Endodermal cell (in vitro differentiated cells): ENCODE measurements around the gene CDK2AP2. TPM values are rescaled to one million over a fixed set of nuclear protein-coding genes. Genes with fewer than 3 reads are reported as not detected.
A peak's percentile ranks its signal among the peaks of the same experiment; 100 is the strongest.

Experiments
- DNase-seq: peaks from one replicate; pipeline ENCODE4 v3.0.0-alpha.2; 2017
- H3K27ac ChIP-seq: 2 replicates; pipeline ENCODE4 v1.5.1; 2013; ENCODE audit warnings: mild to moderate bottlenecking, low read depth, low read length, moderate library complexity
- H3K27me3 ChIP-seq: 2 replicates; pipeline ENCODE4 v1.6.1; 2013; ENCODE audit warnings: mild to moderate bottlenecking, low read length, moderate library complexity; ENCODE audit not compliant: insufficient read depth, control insufficient read depth, poor library complexity, severe bottlenecking
- H3K36me3 ChIP-seq: 2 replicates; pipeline ENCODE4 v1.7.0; 2013; ENCODE audit warnings: mild to moderate bottlenecking, low read length, moderate library complexity; ENCODE audit not compliant: control insufficient read depth, insufficient read depth
- H3K4me1 ChIP-seq: one replicate; pipeline ENCODE4 v1.7.0; 2013; ENCODE audit warnings: low read length; ENCODE audit not compliant: control insufficient read depth, insufficient read depth
- H3K4me3 ChIP-seq: 2 replicates; pipeline ENCODE4 v1.5.1; 2013; ENCODE audit warnings: mild to moderate bottlenecking, low read length, moderate library complexity
- H3K9ac ChIP-seq: 2 replicates; pipeline ENCODE4 v1.6.1; 2013; ENCODE audit warnings: mild to moderate bottlenecking, low read length, moderate library complexity; ENCODE audit not compliant: poor library complexity, severe bottlenecking; ENCODE audit errors: extremely low read depth
- H3K9me3 ChIP-seq: 2 replicates; pipeline ENCODE4 v1.6.1; 2013; ENCODE audit warnings: mild to moderate bottlenecking, low read length, moderate library complexity; ENCODE audit not compliant: control insufficient read depth
- H3K27ac Mint-ChIP-seq: 2 replicates; pipeline ENCODE4 v1.8.0; 2020; ENCODE audit warnings: mixed read lengths
- H3K27me3 Mint-ChIP-seq: 2 replicates; pipeline ENCODE4 v1.8.0; 2021; ENCODE audit warnings: mild to moderate bottlenecking, mixed read lengths; ENCODE audit not compliant: insufficient read depth
- H3K36me3 Mint-ChIP-seq: 2 replicates; pipeline ENCODE4 v1.8.0; 2020; ENCODE audit warnings: low read depth, mixed read lengths
- H3K4me1 Mint-ChIP-seq: 2 replicates; pipeline ENCODE4 v1.8.0; 2020; ENCODE audit warnings: mixed read lengths
- H3K4me3 Mint-ChIP-seq: 2 replicates; pipeline ENCODE4 v1.8.0; 2020; ENCODE audit warnings: mild to moderate bottlenecking, moderate library complexity, mixed read lengths
- H3K9me3 Mint-ChIP-seq: 2 replicates; pipeline ENCODE4 v1.8.0; 2020; ENCODE audit warnings: mild to moderate bottlenecking, mixed read lengths
- WGBS, 2 experiments: methylation state at CpG; one replicate each; pipeline versions ENCODE4 v1.1.5 to v1.1.7; 2013; ENCODE audit warnings: missing lambda C conversion rate in 2 of 2, mixed read lengths in 1 of 2; ENCODE audit not compliant: insufficient coverage in 1 of 2, insufficient read length in 1 of 2; 5-methylcytosine and 5-hydroxymethylcytosine counted together
- total RNA-seq, 2 donors: library from RNA; stranded (reverse); fragmentation: NEBNext Ultra II Directional in 1 of 2; extraction: Animal tissue kit (Norgen Biotek cat#: 25700) in 1 of 2; gene quantifications; 2 replicates in 1 of 2; 3 replicates in 1 of 2; pipeline ENCODE4 v1.2.1, GENCODE V29; 2021
- TF ChIP-seq, protein P1 (sequence below): fragments of 200-600 bp; sonication (generic); conservative IDR thresholded peaks from 2 replicates; pipeline ENCODE4 v1.5.0; 2021; ENCODE audit warnings: antibody characterized with exemption, mild to moderate bottlenecking

CDK2AP2 gene
- total RNA-seq, 2 donors from 2014 or later = 30.6 to 47.6 TPM

DNA sequence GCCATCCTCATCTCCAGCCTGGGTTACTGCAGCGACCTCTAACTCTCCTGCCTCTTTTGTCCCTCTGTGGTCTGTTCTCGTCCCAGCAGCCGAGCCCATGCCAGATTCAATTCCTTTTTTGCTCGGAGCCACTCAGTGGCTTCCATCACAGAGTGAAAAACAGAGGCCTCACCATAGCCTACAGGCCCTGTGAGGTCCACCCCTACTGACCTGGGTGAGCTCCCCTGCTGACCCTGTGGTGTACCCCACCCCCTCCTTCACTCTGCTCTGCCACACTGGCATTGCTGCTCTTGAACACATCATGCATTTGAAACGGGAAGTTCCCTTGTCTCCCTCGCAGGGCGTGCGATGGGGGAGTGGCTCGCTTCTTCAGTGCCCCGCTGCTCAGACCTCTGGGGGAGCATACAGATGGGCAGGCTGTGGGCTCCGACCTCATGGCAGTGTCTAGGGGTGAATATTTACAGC, 23.1 kb downstream of the CDK2AP2 start:
- H3K4me3 Mint-ChIP-seq = no peak overlapping the region
- peak; percentile 37 for DNase-seq
- Histone ChIP-seq H3K36me3 (no peaks in the 10 kb centered on the region), H3K4me3 (no peak overlapping the region), H3K4me1 (no peaks in the 10 kb centered on the region), H3K27me3 (no peaks in the 10 kb centered on the region), H3K9ac (no peak overlapping the region), H3K9me3 (no peaks in the 10 kb centered on the region), H3K27ac (no peak overlapping the region)
- peaks cover 14% of the 10 kb centered on the region for H3K36me3 Mint-ChIP-seq
- peaks cover 3% of the 10 kb centered on the region for H3K9me3 Mint-ChIP-seq
- TF ChIP-seq, protein P1, sequence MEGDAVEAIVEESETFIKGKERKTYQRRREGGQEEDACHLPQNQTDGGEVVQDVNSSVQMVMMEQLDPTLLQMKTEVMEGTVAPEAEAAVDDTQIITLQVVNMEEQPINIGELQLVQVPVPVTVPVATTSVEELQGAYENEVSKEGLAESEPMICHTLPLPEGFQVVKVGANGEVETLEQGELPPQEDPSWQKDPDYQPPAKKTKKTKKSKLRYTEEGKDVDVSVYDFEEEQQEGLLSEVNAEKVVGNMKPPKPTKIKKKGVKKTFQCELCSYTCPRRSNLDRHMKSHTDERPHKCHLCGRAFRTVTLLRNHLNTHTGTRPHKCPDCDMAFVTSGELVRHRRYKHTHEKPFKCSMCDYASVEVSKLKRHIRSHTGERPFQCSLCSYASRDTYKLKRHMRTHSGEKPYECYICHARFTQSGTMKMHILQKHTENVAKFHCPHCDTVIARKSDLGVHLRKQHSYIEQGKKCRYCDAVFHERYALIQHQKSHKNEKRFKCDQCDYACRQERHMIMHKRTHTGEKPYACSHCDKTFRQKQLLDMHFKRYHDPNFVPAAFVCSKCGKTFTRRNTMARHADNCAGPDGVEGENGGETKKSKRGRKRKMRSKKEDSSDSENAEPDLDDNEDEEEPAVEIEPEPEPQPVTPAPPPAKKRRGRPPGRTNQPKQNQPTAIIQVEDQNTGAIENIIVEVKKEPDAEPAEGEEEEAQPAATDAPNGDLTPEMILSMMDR = no peak
- 93 to 94% methylated on average over 4 to 11 of the region's 11 CpGs for WGBS, 2 experiments
- peaks cover 21% of the 10 kb centered on the region for H3K27me3 Mint-ChIP-seq
- peaks cover 3% of the 10 kb centered on the region for H3K4me1 Mint-ChIP-seq
- H3K27ac Mint-ChIP-seq = no peak overlapping the region

- Mint-ChIP-seq H3K4me3 (peak overlapping the region; percentile 70), H3K27ac (no peak overlapping the region)
- H3K9me3 ChIP-seq = no peaks in the 10 kb centered on the region
Observed at GRCh38 chr11:67483831-67484665, 23.9 kb downstream of the CDK2AP2 start.

DNA sequence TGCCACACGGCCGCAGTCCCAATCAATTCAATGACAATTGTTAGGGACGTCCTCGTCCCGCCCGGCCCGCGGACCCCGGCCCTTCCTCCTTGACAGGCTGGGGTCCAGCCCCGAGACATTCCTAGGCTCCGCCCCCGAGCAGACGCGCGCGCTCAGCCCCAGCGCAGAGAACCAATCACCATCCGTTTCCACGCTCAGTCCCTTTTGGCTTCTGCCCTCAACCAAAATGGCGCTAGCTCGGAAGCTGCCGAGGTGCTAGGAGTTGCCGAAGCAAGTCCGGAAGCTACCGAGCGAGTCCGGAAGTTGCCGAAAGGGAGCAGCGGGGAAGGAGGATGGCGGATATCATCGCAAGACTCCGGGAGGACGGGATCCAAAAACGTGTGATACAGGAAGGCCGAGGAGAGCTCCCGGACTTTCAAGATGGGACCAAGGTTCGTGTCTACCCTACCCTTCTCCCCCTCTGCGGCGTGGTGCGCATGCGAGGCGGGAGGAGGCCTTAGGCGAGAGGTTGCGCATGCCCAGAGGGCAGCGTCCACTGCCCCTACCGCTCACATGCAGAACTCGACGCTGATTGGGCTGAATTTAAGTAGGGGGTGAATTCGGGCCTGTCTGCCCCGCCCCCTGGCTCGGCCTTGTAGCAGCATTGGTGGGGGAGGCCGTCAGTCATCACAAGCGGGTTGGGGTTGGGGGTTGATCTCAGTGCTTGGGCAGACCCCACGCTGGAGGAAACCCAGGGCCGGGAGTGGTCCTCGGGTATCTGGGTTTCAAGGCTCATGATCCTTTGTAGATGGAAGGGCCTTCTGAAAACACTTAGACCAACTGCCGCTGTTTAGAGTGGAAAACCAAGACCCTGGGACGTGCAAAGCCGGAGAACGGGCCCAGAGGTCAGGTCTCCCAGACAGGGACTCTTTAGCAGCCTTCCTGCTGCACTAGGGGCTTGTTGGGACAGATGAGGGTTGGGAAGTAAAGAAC, 24.8 kb downstream of the CDK2AP2 start, which contains the start of gene AIP:
AIP (plus strand) TSS at position 200 of the 972 bp plus-strand sequence; CDS start at position 333, 133 bp downstream.
- Histone ChIP-seq H3K9ac (peak within 1 kb of the TSS; percentile 35), H3K36me3 (no peaks in the 10 kb centered on the region), H3K9me3 (no peaks in the 10 kb centered on the region), H3K4me1 (no peaks in the 10 kb centered on the region), H3K27me3 (no peaks in the 10 kb centered on the region), H3K4me3 (peak within 1 kb of the TSS; percentile 85), H3K27ac (peak within 1 kb of the TSS; percentile 50)
- 9 to 16% methylated on average over 33 to 60 of the region's 60 CpGs for WGBS, 2 experiments
- Mint-ChIP-seq H3K36me3 (peaks cover 9% of the 10 kb centered on the region), H3K4me3 (peak within 1 kb of the TSS; percentile 70), H3K4me1 (peaks cover 3% of the 10 kb centered on the region), H3K27me3 (peaks cover 24% of the 10 kb centered on the region), H3K9me3 (peaks cover 3% of the 10 kb centered on the region), H3K27ac (peak within 1 kb of the TSS; percentile 94)
- DNase-seq = peak; percentile 99
- TF ChIP-seq, protein P1 = peak; percentile 36

More at GRCh38 chr11:67483831-67484665, 23.9 kb downstream of the CDK2AP2 start:
- Mint-ChIP-seq H3K4me1 (peaks cover 3% of the 10 kb centered on the region), H3K9me3 (peaks cover 3% of the 10 kb centered on the region), H3K36me3 (peaks cover 9% of the 10 kb centered on the region), H3K27me3 (peaks cover 24% of the 10 kb centered on the region)
- H3K27ac ChIP-seq = no peak overlapping the region
- H3K27me3 ChIP-seq = no peaks in the 10 kb centered on the region
- H3K4me1 ChIP-seq = no peaks in the 10 kb centered on the region
- H3K4me3 ChIP-seq = peak overlapping the region; percentile 85
- 95% methylated on average over 13 to 16 of the region's 16 CpGs for WGBS, 2 experiments
- H3K9ac ChIP-seq = no peak overlapping the region
- TF ChIP-seq, protein P1 = no peak
- H3K36me3 ChIP-seq = no peaks in the 10 kb centered on the region
- DNase-seq = peak; percentile 48
